Stimulated activated CD4-positive, alpha-beta T cell treated with anti-CD3 and anti-CD28 coated beads, Interleukin-1b, Interleukin-23, amount 100 ng/mL, for 24 hours (primary cell): ENCODE measurements around the gene FIGNL1.

Source experiments
- DNase-seq, 4 experiments: peaks; one replicate each; pipeline ENCODE4 v3.0.0-alpha.2; 2020; ENCODE audit warnings: low read depth in 4 of 4, low spot score in 1 of 4

Gene FIGNL1, protein sequence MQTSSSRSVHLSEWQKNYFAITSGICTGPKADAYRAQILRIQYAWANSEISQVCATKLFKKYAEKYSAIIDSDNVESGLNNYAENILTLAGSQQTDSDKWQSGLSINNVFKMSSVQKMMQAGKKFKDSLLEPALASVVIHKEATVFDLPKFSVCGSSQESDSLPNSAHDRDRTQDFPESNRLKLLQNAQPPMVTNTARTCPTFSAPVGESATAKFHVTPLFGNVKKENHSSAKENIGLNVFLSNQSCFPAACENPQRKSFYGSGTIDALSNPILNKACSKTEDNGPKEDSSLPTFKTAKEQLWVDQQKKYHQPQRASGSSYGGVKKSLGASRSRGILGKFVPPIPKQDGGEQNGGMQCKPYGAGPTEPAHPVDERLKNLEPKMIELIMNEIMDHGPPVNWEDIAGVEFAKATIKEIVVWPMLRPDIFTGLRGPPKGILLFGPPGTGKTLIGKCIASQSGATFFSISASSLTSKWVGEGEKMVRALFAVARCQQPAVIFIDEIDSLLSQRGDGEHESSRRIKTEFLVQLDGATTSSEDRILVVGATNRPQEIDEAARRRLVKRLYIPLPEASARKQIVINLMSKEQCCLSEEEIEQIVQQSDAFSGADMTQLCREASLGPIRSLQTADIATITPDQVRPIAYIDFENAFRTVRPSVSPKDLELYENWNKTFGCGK

DNA sequence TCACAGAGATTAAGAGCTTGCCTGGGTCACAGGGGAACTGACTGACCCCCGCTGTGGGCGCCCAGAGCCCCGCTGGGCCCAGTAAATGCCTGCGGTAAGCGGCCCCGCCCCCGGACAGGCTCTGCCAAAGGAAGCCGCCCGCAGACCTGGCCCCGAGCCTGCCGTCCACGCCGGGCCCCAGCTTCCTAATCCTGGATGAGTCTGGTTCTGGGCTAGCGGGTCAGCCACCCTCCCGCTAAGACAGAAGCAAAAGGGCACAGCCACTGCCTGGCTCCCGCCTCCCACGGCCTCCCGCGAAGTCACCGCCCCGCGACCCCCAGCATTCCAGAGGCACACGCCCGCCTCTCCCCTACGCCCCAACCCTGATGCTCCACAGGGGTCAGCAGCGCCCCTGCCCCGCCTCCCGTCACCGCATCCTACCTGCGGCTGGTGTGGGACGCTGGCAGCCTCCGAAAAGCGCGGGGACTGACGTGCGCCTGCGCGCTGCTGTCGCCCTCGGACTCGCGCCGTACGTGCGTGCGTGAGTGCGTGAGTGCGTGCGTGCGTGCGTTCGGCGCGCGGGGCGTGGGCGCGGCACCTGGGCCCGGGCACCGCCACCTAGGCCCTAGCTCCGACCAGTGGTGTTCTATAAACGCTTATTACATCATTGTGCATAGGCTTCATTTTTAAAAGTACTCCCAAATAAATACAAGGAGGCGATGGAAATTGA is at the start of gene FIGNL1:
Gene FIGNL1 (minus strand): TSS at position 470 of the 709 bp plus-strand sequence. CDS start 3,063 bp downstream, outside the sequence.
- DNase-seq: peak; percentile 61 to 79 (median 68)

DNA sequence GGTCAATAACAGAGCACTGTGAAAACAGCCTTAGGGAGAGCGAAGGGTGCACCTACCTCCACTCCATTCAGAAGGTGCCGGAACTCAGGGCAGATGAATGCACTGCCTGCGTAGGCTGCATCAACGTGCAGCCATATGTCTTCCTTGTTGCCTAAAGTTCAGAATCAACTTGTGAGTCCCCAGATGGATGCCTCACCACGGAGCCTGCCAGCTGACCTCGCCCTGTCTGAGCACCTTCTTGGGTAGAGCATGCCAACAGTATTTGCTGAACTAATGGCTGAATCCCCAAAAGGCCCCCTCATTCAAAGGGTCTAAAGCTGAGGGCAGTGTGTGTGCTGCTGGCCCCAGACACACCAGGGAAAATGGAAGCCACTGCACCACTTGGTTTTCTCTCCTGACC is 48.9 kb upstream of the FIGNL1 start:
- DNase-seq: no peak

DNA sequence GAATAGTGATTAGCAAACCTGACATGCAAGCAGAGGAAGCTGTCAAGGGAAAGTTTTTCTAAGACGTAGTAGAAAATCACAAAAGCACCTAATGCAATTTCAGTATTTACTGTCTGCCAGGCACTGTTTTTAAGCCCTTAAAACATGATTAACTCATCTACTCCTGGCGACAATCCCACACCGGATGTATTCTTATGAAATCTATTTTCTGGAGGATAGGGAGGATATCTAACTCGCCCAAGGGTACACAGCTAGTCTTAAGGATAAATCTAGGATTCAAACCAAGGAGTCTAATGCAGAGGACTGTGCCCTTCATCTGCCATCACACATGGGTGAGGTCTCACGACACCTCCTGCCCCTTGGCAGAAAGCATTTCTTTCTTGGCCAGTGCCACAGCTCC is 47.8 kb upstream of the FIGNL1 start:
- no peak for DNase-seq

DNA sequence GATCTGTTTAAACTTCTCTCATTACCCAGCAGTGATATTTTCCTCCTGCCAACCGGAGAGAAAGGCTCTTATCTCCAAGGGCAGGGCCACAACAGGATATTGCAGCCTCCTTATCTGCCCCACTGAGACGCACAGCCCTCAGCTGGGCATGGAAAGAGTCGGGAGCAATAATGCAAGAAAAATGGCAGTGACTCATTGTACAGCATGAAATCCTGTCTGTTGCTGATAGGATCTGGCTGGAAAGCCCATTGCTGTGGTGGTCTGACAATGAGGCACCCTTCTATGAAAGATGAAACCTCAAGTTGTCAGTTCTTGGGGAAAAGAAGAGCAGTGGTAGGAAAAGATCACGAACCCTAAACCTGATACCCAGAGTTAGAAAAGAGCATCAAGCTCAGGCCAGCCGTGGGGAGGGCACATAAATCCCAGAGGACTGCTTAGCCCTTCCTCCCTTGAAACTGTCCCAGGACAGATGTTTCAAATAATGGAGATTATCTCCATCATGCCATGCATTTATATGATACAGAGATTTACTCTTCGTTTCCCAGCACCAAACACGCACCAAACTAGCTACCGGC is 47.0 kb upstream of the FIGNL1 start:
- DNase-seq: no peak

DNA sequence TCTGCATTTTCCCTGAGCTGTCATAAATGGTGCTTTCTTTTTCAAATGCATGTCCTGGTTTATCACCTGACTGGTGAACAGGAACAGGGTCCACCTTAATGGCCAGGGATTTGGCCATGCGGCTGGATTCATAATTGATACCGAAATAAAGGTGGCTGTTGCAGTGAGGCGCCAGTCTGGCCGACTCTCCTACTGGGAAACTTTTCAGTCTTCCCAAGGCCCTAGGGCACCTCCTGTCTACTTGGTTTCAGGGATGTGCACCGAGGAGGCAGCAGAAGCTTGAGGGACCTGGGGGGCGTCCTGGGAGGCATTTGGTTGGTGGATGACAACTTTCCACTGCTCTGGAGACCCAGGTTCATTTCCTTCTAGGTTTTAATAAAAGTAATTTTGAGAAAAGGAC is 46.4 kb upstream of the FIGNL1 start:
- DNase-seq: no peak

DNA sequence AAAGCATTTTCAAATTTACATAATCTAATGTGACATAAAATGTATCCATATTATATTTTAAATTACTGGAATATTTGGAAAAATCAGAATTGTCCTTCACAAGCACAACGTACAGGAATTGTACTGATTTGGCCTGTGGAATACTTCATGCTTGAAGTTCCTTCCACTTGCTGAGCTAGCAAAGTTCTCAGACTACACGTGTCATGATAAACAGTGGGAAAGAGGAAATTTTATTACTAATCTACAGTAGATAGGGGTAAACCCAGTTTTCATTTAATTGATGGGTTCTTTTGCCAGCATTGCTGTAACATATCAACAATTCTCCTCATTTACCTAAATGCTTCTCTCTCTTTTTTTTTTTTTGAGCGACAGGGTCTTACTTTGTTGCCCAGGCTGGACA is 45.6 kb upstream of the FIGNL1 start:
- DNase-seq: no peak

DNA sequence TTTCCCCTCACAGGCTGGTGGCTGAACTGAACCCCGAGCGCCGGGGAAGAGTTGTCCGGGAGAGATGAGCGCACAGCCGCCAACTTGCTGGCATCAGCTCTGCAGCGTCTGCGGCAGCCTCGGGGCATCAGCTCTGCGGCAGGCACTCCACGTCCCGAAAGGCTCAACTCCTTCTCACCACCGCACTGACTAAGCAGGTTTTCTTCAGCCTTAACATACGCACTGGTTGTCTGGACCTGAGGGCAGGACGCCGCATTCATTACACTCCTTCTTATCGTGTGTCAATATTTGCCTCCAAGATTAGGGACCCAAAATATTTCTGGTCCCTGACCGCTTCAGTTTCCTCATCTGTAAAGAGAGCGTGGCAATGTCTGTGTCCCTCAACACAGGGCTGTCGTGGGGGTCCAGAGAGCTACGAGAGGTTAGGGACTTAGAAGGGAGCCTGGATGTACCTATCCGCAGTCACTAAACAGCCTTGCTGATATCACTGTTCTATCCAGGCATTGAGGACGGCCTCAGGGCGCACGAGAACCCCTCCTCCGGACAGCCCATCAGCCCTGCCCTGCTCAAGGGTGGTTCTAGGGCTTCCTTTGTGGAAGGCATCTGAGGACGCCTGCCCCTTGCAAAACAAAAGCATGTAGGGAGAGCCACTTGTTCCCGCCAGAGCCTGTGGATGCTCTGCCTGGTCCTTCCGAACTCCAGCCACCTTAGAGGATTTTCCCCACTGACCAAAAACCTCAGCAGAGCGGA is 42.8 kb upstream of the FIGNL1 start:
- no peak for DNase-seq

DNA sequence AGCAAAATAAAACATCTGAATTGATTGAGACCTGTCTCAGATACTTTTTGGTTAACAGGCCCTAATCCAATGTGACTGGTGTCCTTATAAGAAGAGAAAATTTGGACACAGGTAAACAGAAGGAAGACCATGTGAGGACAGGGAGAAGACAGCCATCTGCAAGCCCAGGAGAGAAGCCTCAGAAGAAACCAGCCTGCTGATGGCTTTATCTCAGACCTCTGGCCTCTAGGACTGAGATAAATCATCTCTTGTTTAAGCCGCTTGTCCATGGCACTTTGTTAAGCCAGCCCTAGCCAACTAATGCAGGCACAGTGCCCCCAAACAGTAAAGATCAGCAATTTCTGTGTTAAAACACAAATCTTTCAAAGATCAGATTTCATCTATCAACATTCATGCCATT is 41.8 kb upstream of the FIGNL1 start:
- DNase-seq: no peak

DNA sequence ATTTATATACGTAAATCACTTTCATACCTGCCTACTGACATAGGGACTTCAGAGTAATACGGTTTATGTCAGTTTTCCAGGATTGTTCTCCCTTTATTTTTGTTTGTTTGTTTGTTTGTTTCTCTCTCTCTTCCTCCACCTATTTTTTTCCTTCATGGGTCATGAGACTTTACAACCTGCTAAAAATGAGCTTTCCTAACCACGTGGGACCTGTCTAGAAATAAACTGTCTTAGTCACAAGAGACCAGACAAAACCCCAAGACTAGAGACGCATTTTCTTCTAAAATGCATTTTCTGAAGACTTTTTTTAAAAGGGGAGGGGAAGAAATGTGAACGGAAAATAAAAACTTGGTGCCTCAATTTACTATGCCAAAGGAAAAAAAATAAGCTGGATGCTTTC is 41.1 kb upstream of the FIGNL1 start:
- DNase-seq: no peak

DNA sequence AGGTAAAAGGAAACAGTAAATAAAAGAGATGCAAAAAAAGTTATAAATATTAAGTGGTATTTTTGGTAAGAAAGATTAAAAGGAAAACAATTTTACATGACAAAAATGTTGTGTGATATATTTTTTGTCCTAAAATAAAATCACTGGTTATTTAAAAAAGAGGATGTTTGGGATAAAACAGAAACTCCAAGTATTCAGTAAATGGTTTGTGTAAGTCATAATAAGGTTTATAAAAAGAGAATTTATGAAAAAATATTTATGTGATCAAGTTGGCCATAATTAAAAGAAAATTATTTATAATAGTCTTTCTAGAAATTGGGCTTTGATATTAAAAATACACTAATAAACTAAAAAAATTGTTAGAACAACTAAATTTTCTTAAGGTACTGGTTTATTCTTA is 38.2 kb upstream of the FIGNL1 start:
- DNase-seq: no peak

DNA sequence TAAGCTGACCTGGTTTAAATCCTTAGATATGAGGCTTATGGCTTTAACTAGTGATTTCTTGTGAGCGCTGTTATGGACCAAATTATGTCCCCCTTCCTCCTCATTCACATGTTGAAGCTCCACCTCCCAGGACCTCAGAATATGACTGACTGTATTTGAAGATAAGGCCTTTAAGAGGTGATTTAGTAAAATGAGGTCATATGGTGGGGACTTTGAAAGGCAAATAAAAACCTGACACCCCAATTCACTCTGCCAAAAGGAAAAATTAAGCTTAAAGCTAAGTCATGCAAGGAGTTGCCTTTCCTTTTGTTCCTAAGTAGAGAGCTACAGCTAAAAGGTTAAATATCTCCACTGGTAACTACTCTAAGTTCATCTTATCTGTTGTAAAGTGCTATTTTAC is 36.4 kb upstream of the FIGNL1 start:
- DNase-seq: no peak

DNA sequence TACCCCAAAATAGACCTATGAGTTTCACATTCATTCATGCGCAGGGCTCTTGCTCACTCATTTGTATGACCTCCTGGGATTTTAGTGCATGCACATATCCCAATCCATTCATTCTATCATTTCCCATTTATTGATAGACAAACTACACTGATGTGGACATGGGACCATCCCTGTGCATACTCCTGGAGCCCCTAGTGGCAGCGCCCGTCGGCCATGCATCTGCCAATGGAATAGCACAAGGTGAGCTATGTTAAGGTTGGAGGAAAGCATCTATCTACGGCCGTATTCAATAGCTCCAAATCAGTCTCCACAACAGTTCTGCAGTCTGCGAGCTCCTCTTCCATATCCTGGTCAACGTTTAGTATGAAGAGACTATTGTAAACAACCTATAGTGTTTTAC is 31.7 kb upstream of the FIGNL1 start:
- no peak for DNase-seq

DNA sequence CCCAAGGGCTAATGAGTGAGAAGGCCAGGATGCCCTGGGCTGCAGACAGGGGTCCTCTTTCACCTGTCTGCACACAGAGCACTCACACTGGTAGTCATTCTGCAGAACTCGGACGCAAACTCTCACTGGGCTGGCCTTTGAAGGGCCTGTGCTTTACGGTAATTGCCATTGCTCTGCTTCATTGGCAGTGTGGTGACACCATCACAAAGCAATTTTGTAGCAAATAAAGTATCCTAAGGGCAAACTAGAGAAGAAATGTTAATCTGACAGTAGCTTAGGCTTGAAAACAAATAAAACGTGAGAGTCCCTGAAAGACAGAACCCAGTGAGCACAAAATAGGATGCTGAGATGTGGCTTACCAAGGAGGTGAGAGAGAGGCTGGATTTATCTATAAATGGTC is 30.6 kb upstream of the FIGNL1 start:
- DNase-seq: no peak

DNA sequence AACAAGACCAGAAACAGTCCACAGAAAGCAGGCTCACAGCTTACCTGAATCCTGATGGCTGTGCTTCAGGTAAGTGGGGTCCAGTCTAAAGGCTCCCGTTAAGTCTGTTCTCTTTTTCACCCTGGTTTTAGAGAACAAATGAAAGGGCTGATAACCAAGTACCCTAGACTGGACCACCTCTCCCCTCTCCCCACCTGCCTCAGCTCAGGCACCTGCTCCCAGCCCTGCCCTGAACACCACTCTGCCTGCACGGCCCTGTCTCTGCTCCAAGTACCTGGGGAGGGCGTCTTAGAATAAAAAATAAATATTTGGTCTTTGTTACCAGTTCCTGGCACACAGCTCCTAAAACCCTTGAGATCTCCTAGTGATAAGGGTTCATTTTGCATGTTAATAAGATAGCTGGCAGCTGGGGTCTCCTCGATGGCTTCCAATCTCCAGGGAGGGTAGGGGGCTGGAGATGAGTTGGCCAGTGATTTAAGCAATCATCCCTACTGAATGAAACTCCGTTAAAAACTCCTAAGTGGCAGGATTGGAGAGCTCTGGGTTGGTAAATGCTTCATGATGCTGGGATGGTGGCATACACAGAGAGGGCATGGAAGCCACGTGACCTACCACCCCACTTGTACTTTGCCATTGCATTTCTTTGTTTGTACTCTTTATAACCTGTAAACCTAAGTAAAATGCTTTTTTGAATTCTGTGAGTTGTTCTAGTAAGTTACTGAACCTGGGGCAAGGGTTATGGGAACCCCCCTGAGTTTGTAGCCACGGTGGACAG is 29.8 kb upstream of the FIGNL1 start:
- DNase-seq: no peak

DNA sequence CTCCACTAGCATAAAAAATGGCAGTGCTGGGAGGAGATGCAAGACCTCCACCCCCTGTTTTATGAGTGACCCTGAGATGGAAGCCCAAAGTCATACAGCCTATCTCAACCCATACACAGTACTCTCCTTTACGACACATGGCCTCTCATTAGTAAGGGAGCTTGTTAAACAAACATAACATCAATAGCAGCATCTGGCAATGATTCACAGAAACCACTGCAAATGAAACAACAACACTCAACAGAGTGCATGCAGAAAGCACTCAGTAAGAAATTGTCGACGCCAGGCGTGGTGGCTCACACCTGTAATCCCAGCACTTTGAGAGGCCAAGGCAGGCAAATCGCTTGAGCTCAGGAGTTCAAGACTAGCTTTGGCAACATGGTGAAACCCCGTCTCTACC is 27.5 kb upstream of the FIGNL1 start:
- no peak for DNase-seq

DNA sequence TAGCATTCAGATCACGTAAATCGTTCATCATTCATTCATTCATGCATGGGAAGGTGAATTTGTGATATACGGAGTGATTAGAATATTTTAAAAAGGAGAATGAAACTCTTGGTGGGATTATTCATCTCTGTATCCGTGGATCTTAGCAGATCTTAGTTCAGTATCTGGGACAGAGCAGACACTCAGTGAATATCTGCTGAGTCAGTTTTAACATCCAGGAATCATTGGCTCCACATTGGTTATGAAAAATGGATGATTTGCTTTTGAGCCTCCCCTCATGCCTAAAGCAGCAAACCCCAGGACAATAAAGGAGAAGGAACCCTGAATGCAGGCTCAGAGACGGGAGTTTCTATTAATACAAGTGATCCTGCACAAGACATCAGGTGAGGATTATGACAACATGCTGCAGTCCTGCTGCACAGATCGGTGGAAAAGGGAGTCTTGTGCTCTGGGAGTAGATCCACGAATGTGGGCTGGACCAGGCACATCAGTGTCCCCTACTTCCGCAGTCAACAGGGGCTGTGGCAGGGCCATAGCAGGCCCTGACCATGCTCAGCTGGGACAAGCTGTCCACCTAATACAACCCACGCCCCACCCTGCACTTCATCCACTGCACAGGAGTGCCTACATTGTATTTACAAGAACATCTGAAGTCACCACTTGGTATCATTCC is 26.9 kb upstream of the FIGNL1 start:
- DNase-seq: no peak

DNA sequence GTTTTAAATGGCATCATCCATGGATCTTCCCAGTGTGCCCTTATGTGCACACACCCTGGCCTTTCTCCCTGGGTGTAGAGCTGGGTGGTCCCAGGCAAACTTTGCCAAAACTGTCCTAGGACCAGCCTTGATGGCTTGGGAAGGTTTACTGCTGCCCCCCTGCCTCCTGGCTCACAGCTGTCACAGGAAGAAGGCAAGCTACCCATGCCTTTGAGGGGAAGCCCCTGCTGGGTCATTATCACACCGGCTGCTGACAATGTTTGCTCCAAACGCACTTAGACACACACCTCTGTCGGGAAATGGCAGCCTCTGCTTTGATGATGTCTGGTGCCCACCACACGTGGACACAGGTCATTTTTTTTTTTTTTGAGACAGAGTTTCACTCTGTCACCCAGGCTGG is 25.2 kb upstream of the FIGNL1 start:
- no peak for DNase-seq

DNA sequence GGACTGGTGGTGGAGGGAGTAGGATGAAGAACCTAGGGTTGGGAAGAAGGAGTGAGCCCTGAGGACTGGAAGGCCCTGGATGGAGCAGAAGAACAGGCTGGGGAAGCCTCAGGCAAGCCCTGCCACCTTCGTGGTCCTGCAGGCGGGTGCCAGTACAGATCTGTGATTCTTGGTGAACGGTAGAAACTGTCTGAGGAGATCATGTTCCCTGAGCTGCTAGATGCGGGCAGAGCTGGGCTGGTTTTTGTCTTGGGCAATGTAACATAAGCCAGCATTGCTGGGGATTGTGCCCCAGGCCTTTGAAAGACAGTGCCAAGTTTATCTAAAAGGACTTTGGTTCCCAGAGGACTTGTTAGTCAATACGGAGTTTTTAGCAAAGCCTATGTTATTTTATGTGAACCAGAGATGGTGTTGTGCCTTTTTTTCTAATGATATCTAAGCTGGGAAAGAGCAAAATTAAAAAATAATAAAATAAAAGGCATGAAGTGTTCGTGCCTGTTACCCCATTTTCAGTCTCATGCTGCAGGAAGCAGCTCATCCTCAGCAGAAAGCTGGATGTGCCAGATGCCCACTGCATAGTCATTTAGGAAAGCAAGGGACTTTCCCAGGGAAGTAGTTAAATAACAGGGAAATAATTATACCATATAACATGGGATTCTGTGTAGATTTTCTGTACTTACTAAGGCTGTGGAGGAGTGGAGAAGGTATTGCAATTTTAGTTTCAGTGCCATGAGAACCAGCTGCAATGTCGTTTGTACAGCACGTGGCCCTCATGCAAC is 24.4 kb upstream of the FIGNL1 start:
- DNase-seq: no peak

DNA sequence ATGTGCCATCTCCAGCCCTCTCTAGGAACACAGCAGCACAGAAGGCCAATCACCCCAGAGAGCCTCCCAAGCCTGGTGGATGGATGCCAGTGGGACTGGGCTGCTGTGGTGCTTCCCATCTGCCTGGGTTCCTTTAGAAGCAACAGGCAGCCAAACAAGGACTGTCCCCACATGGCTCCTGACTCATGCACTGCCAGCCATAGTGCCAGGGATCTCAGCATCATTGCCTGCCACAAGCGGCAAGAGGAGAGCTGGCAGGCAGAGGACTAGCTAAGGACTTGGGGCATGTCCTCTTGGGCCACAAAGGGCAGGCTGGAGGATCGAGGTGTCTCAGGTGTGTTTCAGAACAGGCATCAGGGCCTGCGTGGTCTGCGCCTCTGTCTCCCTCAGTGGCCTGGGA is 23.4 kb upstream of the FIGNL1 start:
- DNase-seq: no peak
